Activated naive CD4-positive, alpha-beta T cell treated with anti-CD3 and anti-CD28 coated beads, Interleukin-2, amount 50 U/mL, for 72 hours (primary cell): ENCODE data around the gene GNAI2. TPM values are rescaled to one million over a fixed set of nuclear protein-coding genes. Genes with fewer than 3 reads are reported as not detected.
A peak's percentile ranks its signal among the peaks of the same experiment; 100 is the strongest.
"Not testable (repeated sequence)": the region's sequence is repeated elsewhere in the genome, so short reads cannot be mapped to it uniquely, and the experiment has no call there.

Source experiments
- ATAC-seq, 2 donors: fragments of 150-1000 bp; cut with Tn5 transposase; 2 replicates each; pipeline ENCODE4 v1.10.0; 2021; ENCODE audit warnings: mild to moderate bottlenecking in 2 of 2, moderate library complexity in 2 of 2
- DNase-seq, 2 donors: peaks; one replicate each; pipeline ENCODE4 v3.0.0; 2021 to 2022; ENCODE audit warnings: low spot score in 2 of 2
- H3K27ac Mint-ChIP-seq, 2 donors: one replicate each; pipeline ENCODE4 v1.8.0; 2022; ENCODE audit warnings: mild to moderate bottlenecking in 2 of 2, mixed read lengths in 2 of 2
- H3K36me3 Mint-ChIP-seq, 2 donors: one replicate each; pipeline ENCODE4 v1.8.0; 2022; ENCODE audit warnings: mixed read lengths in 2 of 2
- H3K9me3 Mint-ChIP-seq, 2 donors: one replicate each; pipeline ENCODE4 v1.8.0; 2022; ENCODE audit warnings: mixed read lengths in 2 of 2
- total RNA-seq, 2 donors: library from RNA; stranded (reverse); gene quantifications; one replicate each; pipeline ENCODE4 v1.2.3, GENCODE V29; 2022

GNAI2 gene
- total RNA-seq, 2 donors from 2014 or later: 313 to 349 TPM

GRCh38 chr3:50262778-50263177, 26.8 kb downstream of the GNAI2 start:
- no peaks in the 10 kb centered on the region for H3K36me3 Mint-ChIP-seq
- H3K27ac Mint-ChIP-seq: peak overlapping the region; percentile 31 to 62
- no peaks in the 10 kb centered on the region for H3K9me3 Mint-ChIP-seq
- DNase-seq (no peak), ATAC-seq (no peak)

DNA sequence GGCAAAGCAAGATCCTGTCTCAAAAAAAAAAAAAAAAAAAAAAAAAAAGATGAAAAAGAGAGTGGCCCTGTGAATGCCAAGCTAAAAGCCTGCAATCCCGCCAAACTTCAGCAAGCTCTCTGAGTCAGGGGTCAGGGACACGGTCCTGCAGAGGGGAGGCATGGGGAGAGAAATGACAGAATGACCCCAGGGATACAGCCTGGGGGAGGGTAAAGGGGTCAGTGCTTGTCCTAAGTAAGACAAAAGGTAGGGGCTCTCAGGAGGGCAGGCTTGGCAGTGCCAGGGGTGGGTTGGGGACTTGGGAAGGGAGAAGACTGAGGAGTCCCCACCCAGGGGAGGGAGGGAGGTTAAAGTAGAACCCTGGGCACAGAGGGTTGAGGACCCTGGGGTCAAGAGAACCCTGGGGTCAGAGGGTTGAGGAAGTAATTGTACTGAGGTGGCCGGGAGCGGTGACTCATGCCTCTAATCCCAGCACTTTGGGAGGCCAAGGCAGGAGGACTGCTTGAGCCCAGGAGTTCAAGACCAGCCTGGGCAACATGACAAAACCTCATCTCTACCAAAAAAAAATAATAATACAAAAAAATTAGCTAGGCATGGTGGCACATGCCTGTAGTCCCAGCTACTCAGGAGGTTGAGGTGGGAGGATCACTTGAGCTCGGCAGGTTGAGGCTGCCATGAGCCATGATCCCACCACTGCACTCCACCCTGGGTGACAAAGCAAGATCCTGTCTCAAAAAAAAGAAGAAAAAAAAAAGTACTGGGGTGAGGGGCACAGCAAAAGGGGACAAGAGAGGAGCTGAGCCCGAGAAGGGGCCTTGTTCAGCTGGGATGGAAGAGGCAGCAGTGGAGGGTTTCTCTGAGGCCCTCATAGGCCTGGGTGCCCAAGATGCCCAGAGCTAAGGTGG, 27.7 kb downstream of the GNAI2 start:
- H3K9me3 Mint-ChIP-seq: no peaks in the 10 kb centered on the region
- ATAC-seq: no peak
- DNase-seq: no peak
- H3K36me3 Mint-ChIP-seq: no peaks in the 10 kb centered on the region
- peak overlapping the region in 1 of 2 donors; percentile 14 for H3K27ac Mint-ChIP-seq

DNA sequence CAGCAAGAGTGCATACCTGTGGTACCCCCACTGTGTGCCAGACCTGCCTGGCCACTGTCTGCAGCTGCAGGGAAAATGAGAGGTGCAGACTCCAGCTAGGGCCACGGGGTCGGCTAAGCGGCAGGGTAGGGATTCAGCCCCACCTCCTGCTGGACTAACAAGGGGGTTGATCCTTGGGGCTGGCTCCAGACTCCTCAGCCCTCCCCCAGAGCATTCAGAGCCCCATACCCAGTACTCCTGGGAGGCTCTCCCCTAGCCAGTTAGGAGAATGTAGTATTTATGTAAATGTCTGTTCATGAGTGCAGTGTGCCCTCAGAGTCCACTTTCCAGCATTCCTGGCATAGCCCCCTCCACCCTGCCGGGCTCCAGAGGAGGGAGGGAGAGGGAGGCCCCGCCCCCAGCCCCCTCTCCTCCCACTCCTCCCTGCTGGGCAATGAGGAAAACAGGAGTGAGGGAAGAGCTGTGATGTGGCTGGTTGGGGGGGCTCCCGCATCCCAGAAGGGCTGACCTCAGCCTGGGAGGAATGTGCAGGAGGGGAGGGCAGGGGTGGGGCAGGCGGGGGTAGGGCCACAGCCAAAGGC, 28.5 kb downstream of the GNAI2 start:
- ATAC-seq: no peak
- Mint-ChIP-seq H3K27ac (no peak overlapping the region), H3K9me3 (no peaks in the 10 kb centered on the region), H3K36me3 (no peaks in the 10 kb centered on the region)
- DNase-seq: no peak

DNA sequence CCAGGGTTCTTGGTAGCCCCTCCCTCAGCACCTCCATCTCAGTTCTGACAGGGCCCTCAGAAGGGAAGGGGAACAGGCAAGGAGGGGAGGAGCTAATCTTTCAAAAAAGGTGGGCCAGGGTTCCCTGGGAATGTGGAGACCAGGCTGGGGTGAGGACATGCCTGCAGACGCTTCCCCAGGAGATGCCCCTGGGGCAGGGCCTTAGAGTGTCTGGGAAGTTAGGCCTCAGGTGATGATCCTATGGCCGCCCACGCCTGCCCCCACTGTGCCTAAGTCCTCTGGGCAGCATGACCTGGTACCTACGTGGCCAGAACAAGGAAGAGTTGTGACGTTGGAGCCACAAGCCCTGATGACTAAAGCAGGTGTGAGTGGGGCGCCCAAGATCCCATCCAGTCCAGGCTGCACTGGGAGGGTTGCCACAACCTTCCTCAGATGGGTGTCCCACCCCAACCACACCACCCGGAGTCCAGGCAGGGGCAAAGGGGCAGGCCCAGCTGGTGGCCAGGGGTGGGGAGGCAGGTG, 29.0 kb downstream of the GNAI2 start:
- H3K27ac Mint-ChIP-seq: no peak overlapping the region
- ATAC-seq: no peak
- DNase-seq: no peak
- no peaks in the 10 kb centered on the region for H3K36me3 Mint-ChIP-seq
- no peaks in the 10 kb centered on the region for H3K9me3 Mint-ChIP-seq

- H3K9me3 Mint-ChIP-seq: no peaks in the 10 kb centered on the region
- H3K27ac Mint-ChIP-seq: peak overlapping the region in 1 of 2 donors; percentile 11
- no peaks in the 10 kb centered on the region for H3K36me3 Mint-ChIP-seq
- DNase-seq (no peak), ATAC-seq (no peak)
Measured at GRCh38 chr3:50265571-50265970, 29.6 kb downstream of the GNAI2 start.

GRCh38 chr3:50266017-50266416, 30.0 kb downstream of the GNAI2 start:
- ATAC-seq (no peak), DNase-seq (no peak)
- Mint-ChIP-seq H3K36me3 (no peaks in the 10 kb centered on the region), H3K27ac (no peak overlapping the region), H3K9me3 (no peaks in the 10 kb centered on the region)

DNA sequence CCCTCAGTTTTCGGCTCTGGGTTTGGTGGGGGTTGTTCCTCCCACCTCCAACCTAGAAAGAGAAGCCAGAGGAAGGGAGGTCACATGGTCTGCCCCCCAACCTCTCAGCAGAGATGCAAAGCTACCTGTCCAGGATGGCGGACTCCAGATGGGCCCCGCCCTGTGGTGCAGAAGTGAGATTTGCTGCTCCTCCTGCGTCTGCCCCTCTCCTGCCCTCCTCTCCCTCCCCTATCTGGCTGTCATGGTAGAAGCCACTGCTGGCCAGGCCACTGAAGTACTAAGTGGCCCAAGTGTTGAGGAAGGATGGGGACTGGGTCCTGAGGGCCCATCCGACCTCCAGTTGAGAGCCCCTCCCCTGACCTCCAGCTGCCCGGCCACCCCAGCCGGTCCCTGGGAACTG, 30.8 kb downstream of the GNAI2 start:
- Mint-ChIP-seq H3K36me3 (no peaks in the 10 kb centered on the region), H3K9me3 (no peaks in the 10 kb centered on the region), H3K27ac (no peak overlapping the region)
- no peak for ATAC-seq
- no peak for DNase-seq

DNA sequence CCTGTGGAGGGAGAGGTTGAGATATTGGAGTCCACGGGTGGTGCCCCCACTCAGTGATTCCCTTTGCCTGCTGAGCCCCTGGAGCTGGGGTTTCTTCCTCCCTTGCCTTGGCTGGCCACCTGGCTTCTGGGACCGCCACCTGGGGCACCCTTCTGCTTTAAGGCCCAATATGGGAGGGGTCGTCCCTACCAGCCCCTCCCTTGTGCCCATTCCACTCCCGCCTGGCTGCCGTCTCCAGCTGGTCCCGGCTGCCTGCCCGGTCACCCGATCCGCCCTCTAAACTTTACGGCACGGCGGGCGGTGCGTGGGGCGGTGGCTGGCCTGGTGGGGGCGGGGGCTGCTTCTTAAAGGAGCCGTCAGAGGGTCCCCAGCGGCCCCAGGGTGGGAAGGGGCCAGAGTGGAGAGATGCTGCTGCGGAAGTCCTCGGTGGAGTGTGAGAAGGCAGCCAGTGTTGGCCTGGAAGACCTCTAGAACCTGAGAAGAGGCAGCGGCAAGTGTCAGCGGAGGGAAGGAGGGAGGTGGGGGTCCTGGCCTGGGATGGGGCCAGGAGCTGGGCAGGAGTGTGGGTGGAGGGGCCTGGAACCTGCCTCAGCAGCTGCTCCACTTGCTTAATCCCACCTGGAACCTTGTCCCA, 31.4 kb downstream of the GNAI2 start:
- Mint-ChIP-seq H3K9me3 (no peaks in the 10 kb centered on the region), H3K27ac (no peak overlapping the region), H3K36me3 (no peaks in the 10 kb centered on the region)
- no peak for ATAC-seq
- DNase-seq: no peak

DNA sequence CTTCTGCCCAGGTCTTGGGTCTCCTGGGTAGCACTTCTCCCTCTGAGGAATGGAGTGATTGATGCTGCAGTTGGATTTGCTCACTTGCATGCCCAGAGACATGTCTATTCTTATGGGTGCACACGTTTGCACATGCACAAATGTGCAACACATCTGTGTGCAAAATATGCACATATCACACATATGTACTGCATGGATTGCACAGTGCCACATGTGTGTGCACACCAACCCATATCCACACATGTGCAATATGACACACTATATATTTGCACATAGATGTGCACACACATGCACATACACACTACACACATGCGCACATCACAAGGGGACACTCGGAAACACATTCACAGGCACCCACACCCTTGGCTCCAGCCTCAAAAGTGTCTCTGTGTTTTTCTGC, 32.3 kb downstream of the GNAI2 start:
- no peak for DNase-seq
- H3K27ac Mint-ChIP-seq: no peak overlapping the region
- H3K9me3 Mint-ChIP-seq: no peaks in the 10 kb centered on the region
- no peaks in the 10 kb centered on the region for H3K36me3 Mint-ChIP-seq
- ATAC-seq: no peak

DNA sequence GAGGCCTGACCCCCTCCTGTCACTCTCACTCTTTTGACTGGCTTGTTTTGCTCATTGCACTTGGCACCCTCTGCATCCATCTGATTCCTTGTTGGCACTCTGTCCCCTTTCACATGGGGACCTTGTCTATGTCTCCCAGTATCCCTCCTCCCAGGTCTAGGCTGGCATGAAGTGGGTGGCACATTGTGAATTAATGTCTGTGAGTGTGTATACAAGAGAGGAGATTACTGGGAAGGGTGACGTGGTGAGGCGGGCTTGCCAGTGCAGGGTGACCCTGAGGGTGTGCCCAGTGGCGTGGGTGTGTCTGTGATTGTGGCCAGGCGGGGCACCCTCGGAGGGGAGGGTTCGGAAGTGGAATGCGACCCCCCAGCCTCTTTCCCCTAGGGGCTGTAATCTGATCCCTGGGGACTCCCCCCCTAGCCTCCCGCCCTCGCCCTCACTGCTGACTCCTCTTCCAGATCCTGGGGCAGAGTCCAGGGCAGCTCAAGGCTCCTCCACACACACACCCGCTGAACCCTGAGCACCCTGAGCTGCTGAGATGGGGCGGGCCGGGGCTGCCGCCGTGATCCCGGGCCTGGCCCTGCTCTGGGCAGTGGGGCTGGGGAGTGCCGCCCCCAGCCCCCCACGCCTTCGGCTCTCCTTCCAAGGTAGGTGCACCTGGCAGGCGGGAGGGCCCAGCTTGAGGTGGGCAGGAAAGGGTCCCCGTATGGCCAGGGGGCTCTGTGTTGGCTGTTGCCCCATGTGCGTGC, 32.9 kb downstream of the GNAI2 start, which contains the start of gene SEMA3B:
Gene SEMA3B (plus strand): TSS at position 445 of the 749 bp plus-strand sequence. CDS start 94 bp downstream, at position 539.
- Mint-ChIP-seq H3K36me3 (no peaks in the 10 kb centered on the region), H3K27ac (no peak within 1 kb of the TSS), H3K9me3 (no peaks in the 10 kb centered on the region)
- ATAC-seq: no peak
- DNase-seq: no peak

DNA sequence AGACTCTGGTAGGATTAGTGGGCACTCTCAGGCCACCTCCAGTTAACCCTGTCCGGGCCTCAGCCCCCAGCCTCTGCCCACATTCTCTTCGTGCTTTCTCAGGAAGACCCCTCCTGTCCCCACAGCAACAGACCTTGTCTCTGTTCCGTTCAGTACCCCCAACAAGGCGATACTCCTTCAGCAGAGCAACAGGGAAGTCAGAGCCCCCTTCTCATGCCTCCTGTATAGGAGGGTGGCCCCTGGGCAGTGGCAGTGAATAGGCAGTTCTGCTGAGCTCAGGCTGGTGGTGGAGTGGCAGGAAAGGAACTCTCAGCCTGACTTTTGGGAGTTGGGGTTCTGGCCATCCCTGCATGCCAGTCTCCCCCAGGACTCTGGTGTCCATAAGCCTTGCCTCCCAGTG, 33.5 kb downstream of the GNAI2 start:
- no peaks in the 10 kb centered on the region for H3K36me3 Mint-ChIP-seq
- no peaks in the 10 kb centered on the region for H3K9me3 Mint-ChIP-seq
- H3K27ac Mint-ChIP-seq: no peak overlapping the region
- DNase-seq: no peak
- ATAC-seq: no peak

DNA sequence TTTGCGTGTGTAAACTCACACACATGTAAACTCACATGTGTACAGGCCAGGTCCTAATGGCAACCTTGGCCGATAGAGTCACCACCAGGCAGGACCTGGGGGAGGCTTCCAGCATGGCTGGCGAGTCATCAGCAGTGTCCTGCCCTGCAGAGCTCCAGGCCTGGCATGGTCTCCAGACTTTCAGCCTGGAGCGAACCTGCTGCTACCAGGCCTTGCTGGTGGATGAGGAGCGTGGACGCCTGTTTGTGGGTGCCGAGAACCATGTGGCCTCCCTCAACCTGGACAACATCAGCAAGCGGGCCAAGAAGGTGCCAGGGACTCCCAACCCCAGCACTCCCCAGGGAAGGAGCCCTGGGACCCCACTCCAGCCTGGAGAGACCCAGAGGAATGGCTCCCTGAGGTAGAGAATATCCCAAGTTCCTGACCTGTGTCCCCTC, 34.0 kb downstream of the GNAI2 start:
- ATAC-seq (no peak), DNase-seq (no peak)

DNA sequence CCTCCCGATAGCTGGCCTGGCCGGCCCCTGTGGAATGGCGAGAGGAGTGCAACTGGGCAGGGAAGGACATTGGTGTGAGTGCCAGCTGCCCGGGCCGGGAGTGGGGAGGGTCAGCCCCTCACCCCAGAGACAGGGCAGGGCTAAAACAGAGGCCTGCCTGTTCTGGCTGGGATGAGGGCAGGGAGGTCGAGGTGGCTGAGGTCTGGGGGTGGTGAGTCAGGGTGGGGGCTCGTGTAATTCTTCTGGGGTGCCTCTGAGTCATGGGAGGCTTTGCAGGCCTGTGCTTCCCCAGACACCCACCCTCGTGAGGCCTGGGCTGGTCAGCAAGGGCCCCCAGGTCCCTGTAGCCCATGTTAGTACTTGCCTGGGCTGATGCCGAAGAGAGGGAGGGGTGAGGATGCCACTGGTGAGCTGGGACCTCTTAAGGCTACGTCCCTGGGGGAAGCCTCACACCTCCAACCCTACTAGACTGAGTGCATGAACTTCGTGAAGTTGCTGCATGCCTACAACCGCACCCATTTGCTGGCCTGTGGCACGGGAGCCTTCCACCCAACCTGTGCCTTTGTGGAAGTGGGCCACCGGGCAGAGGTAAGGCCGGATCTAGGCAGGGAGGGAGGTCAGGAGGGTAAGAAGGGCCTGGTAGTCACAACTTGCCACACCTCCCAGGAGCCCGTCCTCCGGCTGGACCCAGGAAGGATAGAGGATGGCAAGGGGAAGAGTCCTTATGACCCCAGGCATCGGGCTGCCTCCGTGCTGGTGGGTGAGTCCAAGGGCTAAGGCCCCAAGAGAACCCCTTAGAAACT, 34.6 kb downstream of the GNAI2 start:
- H3K9me3 Mint-ChIP-seq: no peaks in the 10 kb centered on the region
- DNase-seq: no peak

More for the DNA sequence above, 34.0 kb downstream of the GNAI2 start:
- H3K9me3 Mint-ChIP-seq: no peaks in the 10 kb centered on the region
- no peaks in the 10 kb centered on the region for H3K36me3 Mint-ChIP-seq
- H3K27ac Mint-ChIP-seq: no peak overlapping the region

DNA sequence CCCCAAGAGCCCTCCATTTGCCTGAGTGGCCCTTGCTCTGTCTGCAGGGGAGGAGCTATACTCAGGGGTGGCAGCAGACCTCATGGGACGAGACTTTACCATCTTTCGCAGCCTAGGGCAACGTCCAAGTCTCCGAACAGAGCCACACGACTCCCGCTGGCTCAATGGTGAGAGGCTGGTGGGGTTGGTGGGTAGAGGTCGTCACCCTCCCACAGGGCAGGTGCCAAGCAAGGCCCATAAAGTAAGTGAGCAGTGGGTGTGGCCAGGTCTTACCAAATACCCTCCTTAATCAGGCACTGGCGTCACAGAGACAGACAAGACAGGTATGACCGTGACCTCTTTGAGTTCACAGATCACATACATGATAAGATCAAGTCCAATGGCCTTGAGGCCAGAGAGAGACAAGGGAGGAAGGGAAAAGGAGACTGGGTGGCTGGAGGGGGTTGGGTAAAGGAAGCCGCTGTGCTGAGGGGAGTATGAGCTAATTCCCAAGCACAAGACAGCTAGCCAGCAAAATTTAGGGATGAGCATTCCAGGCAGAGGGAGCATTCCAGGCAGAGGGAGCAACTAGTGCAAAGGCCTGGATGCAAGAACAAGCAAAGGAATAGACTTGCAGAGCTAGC, 35.4 kb downstream of the GNAI2 start:
- Mint-ChIP-seq H3K36me3 (no peaks in the 10 kb centered on the region), H3K27ac (no peak overlapping the region), H3K9me3 (no peaks in the 10 kb centered on the region)
- no peak for DNase-seq
- ATAC-seq: no peak

More for the DNA sequence above, 34.6 kb downstream of the GNAI2 start:
- Mint-ChIP-seq H3K27ac (no peak overlapping the region), H3K36me3 (no peaks in the 10 kb centered on the region)
- no peak for ATAC-seq

- H3K36me3 Mint-ChIP-seq, H3K9me3 Mint-ChIP-seq, DNase-seq, H3K27ac Mint-ChIP-seq: not testable (repeated sequence)
- ATAC-seq: peak in 1 of 2 donors; percentile 1
Measured at GRCh38 chr3:50272538-50272910, 36.5 kb downstream of the GNAI2 start.
